Measurements from ENCODE around the gene CHRND. TPM values are rescaled to one million over a fixed set of nuclear protein-coding genes. Genes with fewer than 3 reads are reported as not detected.

Gene CHRND
- polyA plus RNA-seq, 1 donor (not counting 4 experiments of a cell fraction or from before 2014, with no cell fraction given) = not detected

DNA sequence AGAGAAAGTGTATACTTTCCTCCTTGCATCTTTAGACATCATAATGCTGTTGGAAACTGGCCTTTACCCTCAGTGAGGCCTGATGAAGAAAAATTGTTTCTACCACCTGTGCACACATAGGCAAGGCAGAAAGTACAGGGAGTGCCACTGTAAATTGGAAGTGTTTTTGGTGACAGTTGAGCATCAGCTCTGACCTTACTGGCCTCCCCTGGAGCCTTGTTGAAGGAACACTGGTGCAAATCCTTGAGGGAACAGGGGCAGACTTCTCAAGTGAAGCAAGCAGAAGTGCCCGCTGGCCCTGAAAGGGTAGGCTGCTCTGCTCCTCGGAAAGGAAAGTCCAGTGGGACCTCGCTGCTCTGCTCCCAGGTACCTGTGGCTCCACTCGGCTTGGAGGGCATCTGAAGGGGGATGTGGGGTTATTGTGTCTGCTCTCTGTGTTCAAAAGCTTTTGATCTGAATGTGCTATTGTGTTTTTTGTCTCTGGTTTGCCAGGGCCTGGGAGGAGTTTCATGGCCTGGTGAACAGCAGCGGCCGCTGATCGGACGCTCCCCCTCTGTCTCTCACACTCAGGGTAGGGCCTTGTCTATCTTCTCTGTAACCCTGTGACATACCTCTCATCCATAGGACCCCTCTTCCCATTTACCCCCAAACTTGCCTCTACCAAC lies 47.9 kb downstream of the CHRND start:
- Histone ChIP-seq H4K20me1 (ENCODE audit: control insufficient read depth, extremely low read depth, insufficient read depth, low read length) (no peaks in the 10 kb centered on the region), H3K9ac (ENCODE audit: control insufficient read depth, extremely low read depth, insufficient read depth, low read length) (no peak overlapping the region), H3K36me3 (ENCODE audit: control insufficient read depth in 2 of 2, extremely low read depth in 1 of 2, insufficient read depth in 2 of 2, low read length in 2 of 2) (peaks cover 8 to 26% of the 10 kb centered on the region in 2 experiments), H2AFZ (ENCODE audit: control insufficient read depth, low read length) (no peak overlapping the region), H3K4me2 (ENCODE audit: control insufficient read depth, extremely low read depth, insufficient read depth, low read depth, low read length) (no peak overlapping the region), H3K4me3 (ENCODE audit: control insufficient read depth in 2 of 3, extremely low read depth in 1 of 3, insufficient read depth in 2 of 3, low read depth in 1 of 3, low read length in 3 of 3) (no peak overlapping the region), H3K27ac (ENCODE audit: control insufficient read depth, insufficient read depth, low read length) (no peak overlapping the region), H3K79me2 (ENCODE audit: control insufficient read depth, insufficient read depth, low read length) (no peaks in the 10 kb centered on the region), H3K9me3 (ENCODE audit: control insufficient read depth, low read depth, low read length) (no peaks in the 10 kb centered on the region), H3K4me1 (ENCODE audit: control insufficient read depth, extremely low read depth, insufficient read depth, low read length) (no peaks in the 10 kb centered on the region), H3K9me1 (ENCODE audit: control insufficient read depth, extremely low read depth, insufficient read depth, low read length) (no peaks in the 10 kb centered on the region), H3K27me3 (ENCODE audit: control insufficient read depth, extremely low read depth, insufficient read depth, low read length) (no peaks in the 10 kb centered on the region)
- dilution Hi-C loops (cut with MboI; ENCODE audit: extremely low pct_ligation_motif_present, low sequenced_read_pairs) = no loop called here
- TF ChIP-seq, protein P1, sequence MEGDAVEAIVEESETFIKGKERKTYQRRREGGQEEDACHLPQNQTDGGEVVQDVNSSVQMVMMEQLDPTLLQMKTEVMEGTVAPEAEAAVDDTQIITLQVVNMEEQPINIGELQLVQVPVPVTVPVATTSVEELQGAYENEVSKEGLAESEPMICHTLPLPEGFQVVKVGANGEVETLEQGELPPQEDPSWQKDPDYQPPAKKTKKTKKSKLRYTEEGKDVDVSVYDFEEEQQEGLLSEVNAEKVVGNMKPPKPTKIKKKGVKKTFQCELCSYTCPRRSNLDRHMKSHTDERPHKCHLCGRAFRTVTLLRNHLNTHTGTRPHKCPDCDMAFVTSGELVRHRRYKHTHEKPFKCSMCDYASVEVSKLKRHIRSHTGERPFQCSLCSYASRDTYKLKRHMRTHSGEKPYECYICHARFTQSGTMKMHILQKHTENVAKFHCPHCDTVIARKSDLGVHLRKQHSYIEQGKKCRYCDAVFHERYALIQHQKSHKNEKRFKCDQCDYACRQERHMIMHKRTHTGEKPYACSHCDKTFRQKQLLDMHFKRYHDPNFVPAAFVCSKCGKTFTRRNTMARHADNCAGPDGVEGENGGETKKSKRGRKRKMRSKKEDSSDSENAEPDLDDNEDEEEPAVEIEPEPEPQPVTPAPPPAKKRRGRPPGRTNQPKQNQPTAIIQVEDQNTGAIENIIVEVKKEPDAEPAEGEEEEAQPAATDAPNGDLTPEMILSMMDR (optimal IDR thresholded peaks at IDR 0.05 in 1 of 3, IDR thresholded peaks at IDR 0.05 in 1 of 3, conservative IDR thresholded peaks at IDR 0.05 in 1 of 3; ENCODE audit: extremely low read depth in 1 of 3, insufficient read depth in 2 of 3, low read length in 3 of 3) = no peak
- no peak for TF ChIP-seq EZH2 (IDR thresholded peaks at IDR 0.05; ENCODE audit: low read length)
- FAIRE-seq (no peak), DNase-seq (ENCODE audit: low read depth, low spot score) (no peak)

DNA sequence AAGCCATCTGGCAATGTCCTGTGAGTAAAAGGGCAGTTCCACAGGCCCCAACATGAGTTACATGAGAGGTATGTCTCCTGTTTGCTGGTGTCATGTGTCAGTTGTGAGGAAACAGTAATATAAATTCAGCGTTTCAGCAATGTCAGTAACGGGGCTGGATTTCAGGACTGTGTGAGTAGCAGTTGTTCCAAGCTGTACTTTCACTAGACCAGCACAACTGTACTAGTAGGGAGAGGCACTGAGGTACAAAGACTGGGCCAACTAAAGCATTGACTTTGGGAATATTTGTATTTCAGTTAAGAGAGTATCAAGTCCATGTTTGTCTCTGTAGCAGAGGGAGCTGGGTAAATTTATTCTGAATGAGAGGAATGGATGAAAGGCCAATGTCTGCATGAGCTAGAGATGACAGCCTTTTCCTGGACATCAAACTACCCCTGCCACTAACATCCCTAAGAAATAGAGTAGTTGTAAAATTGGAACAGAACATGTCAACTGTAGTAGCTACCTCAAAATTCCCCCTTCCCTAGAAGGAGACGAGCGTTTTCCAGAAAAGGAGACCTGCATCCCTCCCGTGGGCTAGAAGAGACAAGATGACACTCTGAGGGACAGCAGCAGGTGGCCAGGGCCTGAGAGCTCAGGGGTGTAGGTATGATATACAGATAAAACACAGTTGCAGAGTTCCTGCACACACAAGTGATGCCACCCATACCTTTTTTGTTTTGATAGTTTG lies 48.9 kb downstream of the CHRND start:
- dilution Hi-C loops (cut with MboI; ENCODE audit: extremely low pct_ligation_motif_present, low sequenced_read_pairs) = no loop called here
- TF ChIP-seq, protein P1 (optimal IDR thresholded peaks at IDR 0.05 in 1 of 3, IDR thresholded peaks at IDR 0.05 in 1 of 3, conservative IDR thresholded peaks at IDR 0.05 in 1 of 3; ENCODE audit: extremely low read depth in 1 of 3, insufficient read depth in 2 of 3, low read length in 3 of 3) = no peak
- no peak for TF ChIP-seq EZH2 (IDR thresholded peaks at IDR 0.05; ENCODE audit: low read length)

More for the DNA sequence above, 48.9 kb downstream of the CHRND start:
- no peaks in the 10 kb centered on the region for H3K79me2 ChIP-seq (ENCODE audit: control insufficient read depth, insufficient read depth, low read length)
- H3K4me1 ChIP-seq (ENCODE audit: control insufficient read depth, extremely low read depth, insufficient read depth, low read length) = no peaks in the 10 kb centered on the region
- H4K20me1 ChIP-seq (ENCODE audit: control insufficient read depth, extremely low read depth, insufficient read depth, low read length) = no peaks in the 10 kb centered on the region
- no peak overlapping the region for H3K27ac ChIP-seq (ENCODE audit: control insufficient read depth, insufficient read depth, low read length)
- no peak for DNase-seq (ENCODE audit: low read depth, low spot score)
- H3K9ac ChIP-seq (ENCODE audit: control insufficient read depth, extremely low read depth, insufficient read depth, low read length) = no peak overlapping the region
- no peak overlapping the region for H3K4me3 ChIP-seq (ENCODE audit: control insufficient read depth in 2 of 3, extremely low read depth in 1 of 3, insufficient read depth in 2 of 3, low read depth in 1 of 3, low read length in 3 of 3)
- no peak overlapping the region for H2AFZ ChIP-seq (ENCODE audit: control insufficient read depth, low read length)
- no peaks in the 10 kb centered on the region for H3K9me3 ChIP-seq (ENCODE audit: control insufficient read depth, low read depth, low read length)
- no peaks in the 10 kb centered on the region for H3K27me3 ChIP-seq (ENCODE audit: control insufficient read depth, extremely low read depth, insufficient read depth, low read length)
- no peak overlapping the region for H3K4me2 ChIP-seq (ENCODE audit: control insufficient read depth, extremely low read depth, insufficient read depth, low read depth, low read length)
- peaks cover 2 to 17% of the 10 kb centered on the region in 2 experiments for H3K36me3 ChIP-seq (ENCODE audit: control insufficient read depth in 2 of 2, extremely low read depth in 1 of 2, insufficient read depth in 2 of 2, low read length in 2 of 2)
- no peaks in the 10 kb centered on the region for H3K9me1 ChIP-seq (ENCODE audit: control insufficient read depth, extremely low read depth, insufficient read depth, low read length)
- FAIRE-seq = no peak

Data from keratinocyte (primary cell).